Tibial nerve (tissue), 3 donors: ENCODE results near the gene SPATA21.

Experiments
- EP300 ChIP-seq, 2 donors: sonication (generic); formaldehyde crosslinking; IDR thresholded peaks; one replicate each; pipeline ENCODE4 v1.6.1; 2017; ENCODE audit warnings: antibody characterized with exemption in 2 of 2, mild to moderate bottlenecking in 1 of 2
- POLR2A ChIP-seq, 2 donors: fragments of 450-650 bp; IDR thresholded peaks; one replicate each; pipeline ENCODE4 v1.6.1; 2017; ENCODE audit warnings: antibody characterized with exemption in 2 of 2, mild to moderate bottlenecking in 2 of 2, moderate library complexity in 2 of 2

GRCh38 chr1:16445052-16445451, 7.8 kb upstream of the SPATA21 start:
- TF ChIP-seq EP300 (IDR thresholded peaks at IDR 0.05) (no peak), POLR2A (IDR thresholded peaks at IDR 0.05) (no peak)
